ENCODE measurements around the gene TMEM115. TPM values are rescaled to one million over a fixed set of nuclear protein-coding genes. Genes with fewer than 3 reads are reported as not detected.

Gene TMEM115
- total RNA-seq, 4 donors from 2014 or later: 24.2 to 41.6 (median 30.6) TPM

DNA sequence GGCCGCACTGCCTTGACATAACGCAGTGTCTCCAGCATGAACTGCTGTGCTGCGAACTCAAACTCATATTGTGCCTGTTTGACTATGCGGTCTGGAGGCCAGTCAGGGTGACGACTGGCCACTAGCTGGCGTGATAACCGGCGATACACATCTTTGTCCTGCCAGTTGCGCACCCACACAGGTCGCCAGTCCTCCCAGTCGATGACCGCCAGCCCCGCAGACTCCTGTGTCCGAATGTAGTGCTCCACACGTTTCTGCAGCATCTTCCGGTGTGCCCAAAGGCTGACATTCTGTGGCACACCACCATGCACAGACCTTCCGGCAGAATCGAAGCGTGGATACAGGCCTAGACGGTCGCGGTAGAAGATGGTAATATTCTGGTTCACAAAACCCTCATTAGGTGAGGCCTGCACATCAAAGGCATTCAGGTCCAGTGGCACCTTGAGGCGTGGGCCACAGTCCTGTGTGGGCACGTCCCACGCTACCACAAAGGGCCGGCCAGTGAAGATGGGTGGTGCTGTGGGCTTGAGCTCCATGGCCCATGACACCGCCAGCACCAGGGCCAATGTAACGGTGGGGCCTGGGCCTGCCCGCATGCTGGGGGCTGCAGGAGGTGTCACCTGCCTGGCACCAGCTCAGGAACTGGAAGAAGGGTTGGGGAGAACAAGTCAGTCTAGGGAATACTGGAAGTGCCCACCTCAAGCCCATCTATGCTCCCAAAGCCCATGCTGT is 39.3 kb downstream of the TMEM115 start:
- 66 to 80% methylated on average over 1 to 27 of the region's 29 CpGs for WGBS, 2 donors
- intact Hi-C loops (cut with DNase I): loop anchor here (10.0 kb wide), 1 partner anchor 45 kb away; the partner anchor contains the start of gene LSMEM2
- H3K27ac ChIP-seq: peak overlapping the region; percentile 90 to 98 (median 96)
- peak overlapping the region; percentile 71 to 98 (median 82) for H3K4me3 ChIP-seq
- H3K9me3 ChIP-seq: no peaks in the 10 kb centered on the region
- TF ChIP-seq POLR2A (IDR thresholded peaks at IDR 0.05): no peak
- TF ChIP-seq, protein P1, sequence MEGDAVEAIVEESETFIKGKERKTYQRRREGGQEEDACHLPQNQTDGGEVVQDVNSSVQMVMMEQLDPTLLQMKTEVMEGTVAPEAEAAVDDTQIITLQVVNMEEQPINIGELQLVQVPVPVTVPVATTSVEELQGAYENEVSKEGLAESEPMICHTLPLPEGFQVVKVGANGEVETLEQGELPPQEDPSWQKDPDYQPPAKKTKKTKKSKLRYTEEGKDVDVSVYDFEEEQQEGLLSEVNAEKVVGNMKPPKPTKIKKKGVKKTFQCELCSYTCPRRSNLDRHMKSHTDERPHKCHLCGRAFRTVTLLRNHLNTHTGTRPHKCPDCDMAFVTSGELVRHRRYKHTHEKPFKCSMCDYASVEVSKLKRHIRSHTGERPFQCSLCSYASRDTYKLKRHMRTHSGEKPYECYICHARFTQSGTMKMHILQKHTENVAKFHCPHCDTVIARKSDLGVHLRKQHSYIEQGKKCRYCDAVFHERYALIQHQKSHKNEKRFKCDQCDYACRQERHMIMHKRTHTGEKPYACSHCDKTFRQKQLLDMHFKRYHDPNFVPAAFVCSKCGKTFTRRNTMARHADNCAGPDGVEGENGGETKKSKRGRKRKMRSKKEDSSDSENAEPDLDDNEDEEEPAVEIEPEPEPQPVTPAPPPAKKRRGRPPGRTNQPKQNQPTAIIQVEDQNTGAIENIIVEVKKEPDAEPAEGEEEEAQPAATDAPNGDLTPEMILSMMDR (IDR thresholded peaks at IDR 0.05): no peak
- peaks cover 66 to 93% (median 71%) of the 10 kb centered on the region in 3 donors for H3K4me1 ChIP-seq
- H3K36me3 ChIP-seq: peaks cover 0 to 40% (median 11%) of the 10 kb centered on the region in 3 donors
- no peak for DNase-seq
- no peaks in the 10 kb centered on the region for H3K27me3 ChIP-seq

DNA sequence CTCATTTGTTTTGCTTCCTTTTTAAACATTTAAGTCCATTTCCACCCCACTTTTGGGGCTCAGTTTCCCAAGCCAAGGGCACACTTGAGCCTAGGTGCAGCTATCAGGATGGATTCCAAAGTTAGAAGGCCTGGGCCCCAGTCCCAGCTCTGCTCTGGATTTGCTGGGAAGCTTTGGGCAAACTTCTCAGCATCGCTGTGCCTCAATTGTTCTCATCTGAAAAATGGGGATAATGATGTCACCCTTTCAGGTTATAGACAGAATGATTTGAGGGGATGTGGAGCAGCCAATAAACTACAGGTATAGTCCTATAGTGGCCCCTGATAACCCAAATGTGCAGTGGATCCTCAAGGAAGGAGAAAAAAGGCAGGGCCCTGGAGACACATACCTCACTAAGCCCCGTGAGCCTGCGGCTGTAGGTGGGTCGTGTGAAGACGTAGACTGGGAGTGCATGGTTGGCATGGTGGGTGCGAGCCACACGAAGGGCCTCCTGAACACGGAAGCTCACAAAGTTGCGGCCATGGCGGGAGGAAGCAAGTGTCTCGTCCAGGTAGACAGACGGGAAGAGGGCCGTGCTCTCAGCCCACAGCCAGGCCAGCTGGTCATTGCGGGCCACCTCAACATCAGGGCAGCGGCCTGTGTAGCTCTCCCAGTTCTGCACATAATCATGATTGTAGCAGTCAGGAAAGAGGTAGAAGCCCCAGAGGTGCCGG is 40.0 kb downstream of the TMEM115 start:
- whole genome bisulfite sequencing, 2 donors: 86 to 90% methylated on average over 12 to 16 of the region's 16 CpGs
- intact Hi-C loops (cut with DNase I): no loop called here
- H3K27ac ChIP-seq: peak overlapping the region; percentile 93 to 98 (median 96)
- DNase-seq: no peak
- TF ChIP-seq POLR2A (IDR thresholded peaks at IDR 0.05): no peak
- TF ChIP-seq, protein P1 (IDR thresholded peaks at IDR 0.05): no peak
- H3K4me3 ChIP-seq: peak overlapping the region in 2 of 4 donors; percentile 91 to 98
- no peaks in the 10 kb centered on the region for H3K27me3 ChIP-seq
- H3K4me1 ChIP-seq: peaks cover 65 to 93% (median 69%) of the 10 kb centered on the region in 3 donors
- H3K9me3 ChIP-seq: no peaks in the 10 kb centered on the region
- H3K36me3 ChIP-seq: peaks cover 0 to 39% (median 11%) of the 10 kb centered on the region in 3 donors

DNA sequence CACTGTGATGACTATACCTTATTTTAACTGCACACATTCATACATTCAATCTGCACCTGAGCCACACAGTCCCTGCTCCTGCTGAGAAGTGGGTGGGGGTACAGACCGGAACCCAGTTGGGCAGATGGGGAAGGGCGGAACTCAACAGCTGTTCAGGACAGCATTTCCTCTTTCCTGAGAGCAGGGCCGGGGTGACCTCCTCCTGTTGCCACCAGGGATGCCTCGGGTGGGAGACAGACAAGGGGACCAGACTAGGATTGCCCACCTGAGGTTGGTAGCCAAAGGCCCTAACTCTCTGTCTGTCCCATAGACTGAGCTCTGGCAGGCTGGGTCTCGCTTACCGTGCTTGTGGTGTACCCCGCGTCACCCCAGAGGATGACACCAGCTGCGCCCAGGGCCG is 40.7 kb downstream of the TMEM115 start:
- H3K4me1 ChIP-seq: peaks cover 58 to 93% (median 63%) of the 10 kb centered on the region in 3 donors

GRCh38 chr3:50318163-50318562 is 41.2 kb downstream of the TMEM115 start:
- no peak for DNase-seq
- no peak for TF ChIP-seq POLR2A (IDR thresholded peaks at IDR 0.05)
- TF ChIP-seq, protein P1 (IDR thresholded peaks at IDR 0.05): no peak
- Histone ChIP-seq H3K4me3 (peak overlapping the region in 2 of 4 donors; percentile 91 to 98), H3K4me1 (peaks cover 58 to 93% (median 63%) of the 10 kb centered on the region in 3 donors), H3K9me3 (no peaks in the 10 kb centered on the region), H3K36me3 (peaks cover 0 to 39% (median 11%) of the 10 kb centered on the region in 3 donors), H3K27me3 (no peaks in the 10 kb centered on the region), H3K27ac (peak overlapping the region; percentile 93 to 98 (median 96))
- intact Hi-C loops (cut with DNase I): no loop called here
- WGBS, 2 donors: 72% methylated on average over 7 of the region's 11 CpGs; no CpG with 5 or more reads in 1 of the 2 donors

More for the DNA sequence above, 40.7 kb downstream of the TMEM115 start:
- TF ChIP-seq POLR2A (IDR thresholded peaks at IDR 0.05): no peak
- TF ChIP-seq, protein P1 (IDR thresholded peaks at IDR 0.05): no peak
- WGBS, 2 donors: 40% methylated on average over 1 of the region's 10 CpGs; no CpG with 5 or more reads in 1 of the 2 donors
- Histone ChIP-seq H3K4me3 (peak overlapping the region in 2 of 4 donors; percentile 91 to 98), H3K27me3 (no peaks in the 10 kb centered on the region), H3K36me3 (peaks cover 0 to 39% (median 11%) of the 10 kb centered on the region in 3 donors), H3K27ac (peak overlapping the region; percentile 93 to 98 (median 96)), H3K9me3 (no peaks in the 10 kb centered on the region)
- intact Hi-C loops (cut with DNase I): no loop called here
- no peak for DNase-seq
